NB4 (cell line): ENCODE results near the gene CD38.

Source experiments
- CTCF ChIP-seq: IDR thresholded peaks from one replicate; pipeline ENCODE4 v1.5.1; 2012; ENCODE audit warnings: low read depth, low read length
- MAX ChIP-seq: IDR thresholded peaks from 2 replicates; pipeline ENCODE4 v1.6.1; 2011; ENCODE audit warnings: low read depth, low read length
- MYC ChIP-seq: IDR thresholded peaks from 2 replicates; pipeline ENCODE4 v1.6.1; 2011; ENCODE audit warnings: low read depth, low read length

- TF ChIP-seq CTCF = no peak
- no peak for TF ChIP-seq MYC
- no peak for TF ChIP-seq MAX
These were observed 124.6 kb downstream of the CD38 start for GRCh38 chr4:15902746-15903145.
